Activated T-cell treated with anti-CD3 and anti-CD28 coated beads for 4 hours (primary cell): Measurements from ENCODE around the gene NPBWR2.

ENCODE experiments used
- DNase-seq: peaks from one replicate; pipeline ENCODE4 v3.0.0-alpha.2; 2020

The NPBWR2 gene

DNA sequence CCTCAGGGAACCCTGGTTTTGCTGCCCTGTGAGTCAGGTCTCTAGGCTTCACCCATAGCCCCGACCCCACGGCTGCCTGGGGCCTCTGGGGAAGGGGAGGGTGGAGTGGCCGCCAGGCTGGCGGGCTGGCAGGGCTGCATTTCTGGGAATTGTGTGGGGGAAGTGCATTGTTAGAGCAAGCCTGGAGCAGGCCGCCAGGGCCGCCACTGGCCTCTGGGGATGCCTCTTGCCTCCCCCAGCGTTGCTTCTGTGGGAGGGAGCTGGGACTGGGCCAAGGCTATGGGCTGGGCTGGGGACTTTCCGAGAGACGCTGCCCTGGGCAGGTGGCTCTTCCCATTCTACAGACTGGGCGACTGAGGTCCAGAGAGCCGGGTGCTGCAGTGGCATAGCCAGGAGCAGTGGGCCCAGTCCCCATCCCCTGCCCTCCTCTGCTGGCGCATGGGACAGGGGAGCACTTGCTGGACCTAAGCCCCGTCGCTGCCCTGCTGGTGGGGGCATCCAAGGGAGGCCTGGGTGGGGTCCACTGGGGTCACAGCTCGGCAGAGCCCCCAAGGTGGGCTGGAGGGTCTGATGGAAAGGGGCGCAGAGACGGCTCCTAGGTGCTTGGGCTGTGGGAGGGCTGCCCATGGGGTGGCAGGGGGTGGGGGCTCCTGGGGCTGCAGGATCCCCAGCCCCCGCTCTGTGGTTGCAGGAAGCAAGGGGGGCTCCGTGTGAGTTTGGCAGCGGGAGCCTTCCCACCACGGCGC lies 51.3 kb downstream of the NPBWR2 start:
- DNase-seq, result no peak

DNA sequence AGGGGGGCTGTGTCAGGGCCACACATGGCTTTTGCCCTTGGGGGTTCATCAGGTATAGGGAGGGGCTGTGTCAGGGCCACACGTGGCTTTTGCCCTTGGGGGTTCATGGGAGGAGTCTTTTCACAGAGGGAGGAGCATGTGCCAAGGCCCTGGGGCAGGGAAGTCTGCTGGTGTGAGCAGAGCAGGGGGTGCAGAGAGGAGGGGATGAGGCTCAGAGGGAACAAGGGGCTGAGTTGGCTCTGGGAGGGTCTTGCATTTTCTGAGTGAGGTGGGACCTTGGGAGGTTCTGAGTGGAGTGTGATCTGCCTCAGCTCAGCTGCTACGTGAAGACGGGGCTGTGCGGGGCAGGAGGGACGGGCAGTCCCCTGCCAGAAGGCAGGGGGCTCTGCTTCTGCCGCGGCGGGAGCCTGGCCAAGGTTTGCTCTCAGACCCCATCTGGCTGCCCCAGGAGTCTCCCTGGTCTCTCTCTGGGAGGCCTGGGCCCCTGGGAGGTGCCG lies 51.9 kb downstream of the NPBWR2 start:
- DNase-seq, result no peak

DNA sequence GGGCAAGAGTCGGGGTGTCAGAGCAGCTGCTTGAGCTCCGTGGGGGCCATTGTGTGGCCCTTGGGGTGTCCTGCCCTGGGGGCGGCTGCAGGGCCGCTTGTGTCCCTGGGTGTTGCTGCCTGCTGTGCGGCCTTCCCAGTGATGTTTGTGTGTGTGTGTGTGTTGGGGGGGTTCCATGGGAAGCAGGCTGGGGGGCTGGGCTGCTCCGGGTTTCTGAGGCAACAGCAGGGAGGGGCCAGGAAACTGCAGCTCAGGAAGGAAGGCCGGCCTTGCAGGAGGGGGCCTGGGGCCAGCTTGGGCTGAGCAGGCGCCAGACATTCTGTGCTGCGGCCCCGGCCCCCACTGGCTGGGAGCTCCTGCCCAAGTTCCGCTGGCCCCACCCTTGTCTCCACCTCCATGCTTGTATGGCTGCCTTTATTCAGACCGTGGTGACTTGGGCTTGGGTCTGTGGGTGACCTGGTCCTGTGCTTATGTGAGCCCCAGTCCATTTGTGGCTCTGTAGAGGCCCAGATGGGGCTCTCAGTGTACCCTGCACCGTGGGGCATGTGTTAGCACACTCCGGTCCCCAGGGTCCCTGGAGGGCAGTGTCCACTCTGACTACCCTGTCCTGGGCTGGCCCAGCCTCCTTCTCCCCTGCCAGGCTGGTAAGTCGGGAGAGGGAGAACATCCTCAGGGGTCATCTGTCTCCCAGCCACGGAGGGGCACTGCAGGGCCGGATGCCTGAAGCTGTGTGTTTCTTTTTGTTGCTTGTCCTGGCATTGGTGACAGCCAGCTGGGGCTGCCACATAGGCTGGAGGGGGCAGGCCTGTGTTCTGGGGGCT lies 53.3 kb downstream of the NPBWR2 start:
- DNase-seq, result no peak
